Measurements from ENCODE around the gene CACNA1I. TPM values are rescaled to one million over a fixed set of nuclear protein-coding genes. Genes with fewer than 3 reads are reported as not detected.

Gene CACNA1I
- polyA plus RNA-seq, 1 of the 3 experiments (the other 2 are of a cell fraction): not detected

- H3K4me2 ChIP-seq: peak overlapping the region; percentile 47
- H3K79me2 ChIP-seq (ENCODE audit: insufficient read depth): no peaks in the 10 kb centered on the region
- no peaks in the 10 kb centered on the region for H3K9me3 ChIP-seq
- no peaks in the 10 kb centered on the region for H4K20me1 ChIP-seq (ENCODE audit: insufficient read depth)
- no peak overlapping the region for H3K4me3 ChIP-seq (ENCODE audit: low read depth in 2 of 2, low read length in 1 of 2)
- no peaks in the 10 kb centered on the region for H3K9me2 ChIP-seq
- no peak overlapping the region for H3K9ac ChIP-seq
- no peak for TF ChIP-seq MAX (IDR thresholded peaks at IDR 0.05; ENCODE audit: low read depth)
- no peak for TF ChIP-seq RCOR1 (IDR thresholded peaks at IDR 0.05; ENCODE audit: low read length)
- TF ChIP-seq JUND (IDR thresholded peaks at IDR 0.05): peak; percentile 70
- TF ChIP-seq FOSL2 (IDR thresholded peaks at IDR 0.05; ENCODE audit: borderline replicate concordance, low read depth): peak; percentile 70; the same call in 1 of the 2 replicates
- TF ChIP-seq NFIC (IDR thresholded peaks at IDR 0.05; ENCODE audit: borderline replicate concordance): peak; percentile 81
- no peak for TF ChIP-seq FOXJ3 (CRISPR knock-in tag; IDR thresholded peaks at IDR 0.05)
- TF ChIP-seq, protein P1, sequence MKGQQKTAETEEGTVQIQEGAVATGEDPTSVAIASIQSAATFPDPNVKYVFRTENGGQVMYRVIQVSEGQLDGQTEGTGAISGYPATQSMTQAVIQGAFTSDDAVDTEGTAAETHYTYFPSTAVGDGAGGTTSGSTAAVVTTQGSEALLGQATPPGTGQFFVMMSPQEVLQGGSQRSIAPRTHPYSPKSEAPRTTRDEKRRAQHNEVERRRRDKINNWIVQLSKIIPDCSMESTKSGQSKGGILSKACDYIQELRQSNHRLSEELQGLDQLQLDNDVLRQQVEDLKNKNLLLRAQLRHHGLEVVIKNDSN (IDR thresholded peaks at IDR 0.05; ENCODE audit: borderline replicate concordance, low read depth): no peak
- no peak for TF ChIP-seq POLR2AphosphoS5 (IDR thresholded peaks at IDR 0.05; ENCODE audit: low read depth, low read length)
- TF ChIP-seq, protein P2, sequence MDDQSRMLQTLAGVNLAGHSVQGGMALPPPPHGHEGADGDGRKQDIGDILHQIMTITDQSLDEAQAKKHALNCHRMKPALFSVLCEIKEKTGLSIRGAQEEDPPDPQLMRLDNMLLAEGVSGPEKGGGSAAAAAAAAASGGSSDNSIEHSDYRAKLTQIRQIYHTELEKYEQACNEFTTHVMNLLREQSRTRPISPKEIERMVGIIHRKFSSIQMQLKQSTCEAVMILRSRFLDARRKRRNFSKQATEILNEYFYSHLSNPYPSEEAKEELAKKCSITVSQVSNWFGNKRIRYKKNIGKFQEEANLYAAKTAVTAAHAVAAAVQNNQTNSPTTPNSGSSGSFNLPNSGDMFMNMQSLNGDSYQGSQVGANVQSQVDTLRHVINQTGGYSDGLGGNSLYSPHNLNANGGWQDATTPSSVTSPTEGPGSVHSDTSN (IDR thresholded peaks at IDR 0.05): peak; percentile 10; the same call in 1 of the 2 replicates
- DNase-seq: no peak
- no peak overlapping the region for H2AFZ ChIP-seq (ENCODE audit: low read depth)
- ChIA-PET POLR2A (no interaction called here), CTCF (no interaction called here)
- H3K4me1 ChIP-seq (ENCODE audit: control insufficient read depth in 1 of 2, insufficient read depth in 2 of 2, low read depth in 1 of 2, low read length in 1 of 2): peaks cover 0 to 14% of the 10 kb centered on the region in 2 experiments; a peak in 1 of 4 replicates
- H3F3A ChIP-seq (replicated peaks; ENCODE audit: insufficient read depth): no peaks in the 10 kb centered on the region
- no peaks in the 10 kb centered on the region for H3K36me3 ChIP-seq (replicated peaks in 1 of 2; ENCODE audit: control insufficient read depth in 1 of 2, insufficient read depth in 2 of 2, low read length in 1 of 2)
- no peaks in the 10 kb centered on the region for H3K27me3 ChIP-seq (ENCODE audit: insufficient read depth)
- H3K27ac ChIP-seq (ENCODE audit: low read depth in 2 of 2, low read length in 1 of 2): no peak overlapping the region; a peak in 1 of 4 replicates
- whole genome bisulfite sequencing (ENCODE audit: low lambda C conversion rate): 60% methylated on average over 8 of the region's 18 CpGs
Measured at GRCh38 chr22:39634530-39635405, 64.2 kb downstream of the CACNA1I start.

DNA sequence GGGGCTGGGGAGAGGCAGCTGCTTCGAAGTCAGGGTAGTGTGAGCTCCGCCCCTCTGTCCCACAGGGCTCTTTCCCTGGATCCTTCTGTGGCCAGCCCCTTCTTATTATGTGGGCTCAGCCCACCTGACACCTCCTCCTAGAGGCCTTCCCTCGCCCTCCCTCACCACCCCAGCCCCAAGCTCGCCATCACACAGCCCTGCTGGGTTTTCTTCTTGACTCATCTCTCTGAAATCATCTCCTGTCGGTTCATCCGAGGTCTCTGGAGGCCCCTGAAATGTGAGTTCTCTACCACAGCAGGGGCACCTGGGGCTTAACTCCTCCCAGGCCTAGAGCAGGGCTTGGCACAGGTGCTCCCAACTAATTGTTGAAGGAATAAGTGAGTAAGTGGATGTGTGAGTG, 65.2 kb downstream of the CACNA1I start:
- Histone ChIP-seq H3K4me3 (ENCODE audit: low read depth in 2 of 2, low read length in 1 of 2) (no peak overlapping the region), H3K9ac (no peak overlapping the region), H2AFZ (ENCODE audit: low read depth) (no peak overlapping the region), H3K27ac (ENCODE audit: low read depth in 2 of 2, low read length in 1 of 2) (no peak overlapping the region), H3K27me3 (ENCODE audit: insufficient read depth) (no peaks in the 10 kb centered on the region), H4K20me1 (ENCODE audit: insufficient read depth) (no peaks in the 10 kb centered on the region), H3K4me1 (ENCODE audit: control insufficient read depth in 1 of 2, insufficient read depth in 2 of 2, low read depth in 1 of 2, low read length in 1 of 2) (peaks cover 0 to 14% of the 10 kb centered on the region in 2 experiments; a peak in 1 of 4 replicates), H3K79me2 (ENCODE audit: insufficient read depth) (no peaks in the 10 kb centered on the region), H3F3A (replicated peaks; ENCODE audit: insufficient read depth) (no peaks in the 10 kb centered on the region), H3K9me3 (no peaks in the 10 kb centered on the region), H3K9me2 (no peaks in the 10 kb centered on the region), H3K4me2 (no peak overlapping the region), H3K36me3 (replicated peaks in 1 of 2; ENCODE audit: control insufficient read depth in 1 of 2, insufficient read depth in 2 of 2, low read length in 1 of 2) (no peaks in the 10 kb centered on the region)
- TF ChIP-seq EP300 (IDR thresholded peaks at IDR 0.05; ENCODE audit: borderline replicate concordance in 1 of 2, low read depth in 1 of 2, low read length in 1 of 2): no peak
- no peak for TF ChIP-seq ELF1 (IDR thresholded peaks at IDR 0.05)
- TF ChIP-seq USF2 (IDR thresholded peaks at IDR 0.05; ENCODE audit: borderline replicate concordance, low read depth, low read length): no peak
- TF ChIP-seq RAD21 (IDR thresholded peaks at IDR 0.05; ENCODE audit: low read length): no peak
- TF ChIP-seq TCF12 (IDR thresholded peaks at IDR 0.05): no peak
- TF ChIP-seq IRF3 (IDR thresholded peaks at IDR 0.05; ENCODE audit: low read depth, low read length): no peak
- TF ChIP-seq TAF1 (IDR thresholded peaks at IDR 0.05; ENCODE audit: borderline replicate concordance, low read depth, low read length): no peak
- CTCF ChIA-PET: no interaction called here
- 67% methylated on average over 2 of the region's 6 CpGs for WGBS (ENCODE audit: low lambda C conversion rate)
- POLR2A ChIA-PET: no interaction called here
- DNase-seq: no peak

Data from SK-N-SH (cell line).